ENCODE results near the gene DTX3L. TPM values are rescaled to one million over a fixed set of nuclear protein-coding genes. Genes with fewer than 3 reads are reported as not detected.

DTX3L gene
- total RNA-seq, 1 donor from 2014 or later, result 17.3 TPM

- TF ChIP-seq CTCF (conservative IDR thresholded peaks at IDR 0.05), result no peak
- Mint-ChIP-seq H3K27me3 (peaks cover 25% of the 10 kb centered on the region), H3K9me3 (no peaks in the 10 kb centered on the region), H3K27ac (no peak overlapping the region), H3K4me3 (no peak overlapping the region), H3K36me3 (no peaks in the 10 kb centered on the region), H3K4me1 (ENCODE audit: unreplicated experiment) (peaks cover 4% of the 10 kb centered on the region)
- no peak for DNase-seq (ENCODE audit: extremely low spot score, unreplicated experiment)
Measured at GRCh38 chr3:122623031-122623829, 59.1 kb downstream of the DTX3L start.

Other genes with a start within 250 kb of the DTX3L start
- gene CSTA, start 239.1 kb upstream of the DTX3L start, total RNA-seq (ENCODE audit: low replicate concordance), result 39.5 and 99.3 TPM in 2 replicates
- gene MIX23, start 181.1 kb upstream of the DTX3L start, total RNA-seq (ENCODE audit: low replicate concordance), result 39.8 and 44.9 TPM in 2 replicates
- gene FAM162A, start 180.2 kb upstream of the DTX3L start, total RNA-seq (ENCODE audit: low replicate concordance), result 68.8 and 230 TPM in 2 replicates
- 6.2 and 8.2 TPM in 2 replicates for gene WDR5B, start 148.3 kb upstream of the DTX3L start, total RNA-seq (ENCODE audit: low replicate concordance)
- gene KPNA1, start 49.4 kb upstream of the DTX3L start, total RNA-seq (ENCODE audit: low replicate concordance), result 63.9 and 67.7 TPM in 2 replicates
- gene PARP9, start within 50 bp of the DTX3L start, total RNA-seq (ENCODE audit: low replicate concordance), result 11.1 and 23.0 TPM in 2 replicates
- gene PARP15, start 13.3 kb downstream of the DTX3L start, total RNA-seq (ENCODE audit: low replicate concordance), result 0.26 and 0.29 TPM in 2 replicates
- gene PARP14, start 116.5 kb downstream of the DTX3L start, total RNA-seq (ENCODE audit: low replicate concordance), result 20.7 and 27.1 TPM in 2 replicates
- 5.8 and 9.1 TPM in 2 replicates for gene HSPBAP1, start 229.5 kb downstream of the DTX3L start, total RNA-seq (ENCODE audit: low replicate concordance)
- 19.4 and 24.7 TPM in 2 replicates for gene SLC49A4, start 230.7 kb downstream of the DTX3L start, total RNA-seq (ENCODE audit: low replicate concordance)

Data from type B pancreatic cell (in vitro differentiated cells).